ENCODE data around the gene PDE1A.

- no peak for TF ChIP-seq RNF2 (conservative IDR thresholded peaks at IDR 0.05; ENCODE audit: low read depth)
- TF ChIP-seq CTCF (CRISPR knock-in tag; IDR thresholded peaks at IDR 0.05), result no peak
- TF ChIP-seq REPIN1 (CRISPR knock-in tag; IDR thresholded peaks at IDR 0.05; ENCODE audit: borderline replicate concordance, low read depth), result no peak
- TF ChIP-seq HNF1B (CRISPR knock-in tag; IDR thresholded peaks at IDR 0.05), result no peak
- no peak for TF ChIP-seq KAT7 (CRISPR knock-in tag; IDR thresholded peaks at IDR 0.05; ENCODE audit: borderline replicate concordance)
- no peak for TF ChIP-seq EP300 (IDR thresholded peaks at IDR 0.05; ENCODE audit: low read depth in 2 of 2, low read length in 2 of 2)
- no peak for TF ChIP-seq EP300 (CRISPR knock-in tag; IDR thresholded peaks at IDR 0.05; ENCODE audit: borderline replicate concordance)
- TF ChIP-seq YY1 (IDR thresholded peaks at IDR 0.05; ENCODE audit: insufficient read depth, insufficient replicate concordance, low read depth, low read length), result no peak
- TF ChIP-seq CHD2 (IDR thresholded peaks at IDR 0.05; ENCODE audit: low read depth, low read length), result no peak
- TF ChIP-seq ZKSCAN8 (CRISPR knock-in tag; IDR thresholded peaks at IDR 0.05; ENCODE audit: borderline replicate concordance), result no peak
- TF ChIP-seq NFYB (CRISPR knock-in tag; IDR thresholded peaks at IDR 0.05), result no peak
- TF ChIP-seq EZH2 (conservative IDR thresholded peaks at IDR 0.05; ENCODE audit: low read depth, low read length), result no peak
These were observed 198.1 kb downstream of the PDE1A start for GRCh38 chr2:182228741-182229140.

All from HepG2 (cell line).